Measurements from ENCODE around the gene AKIP1.

DNA sequence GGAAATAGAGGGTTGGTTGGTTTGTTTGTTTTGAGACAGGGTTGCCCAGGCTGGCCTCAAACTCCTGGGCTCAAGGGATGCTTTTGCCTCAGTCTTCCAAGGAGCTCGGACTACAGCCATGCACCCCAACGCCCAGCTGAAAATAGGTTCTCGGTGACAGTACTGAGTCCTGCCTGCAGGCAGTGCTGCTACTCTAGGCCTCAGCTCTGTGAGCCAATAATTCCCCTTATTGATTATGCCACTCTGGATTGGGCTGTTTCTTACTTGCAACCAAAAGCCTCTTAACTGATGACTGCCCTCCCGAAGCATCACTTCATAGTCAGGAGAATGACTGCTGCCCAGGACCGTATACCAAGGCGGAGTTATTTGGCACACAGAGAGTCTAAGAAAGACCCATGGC lies 22.9 kb downstream of the AKIP1 start:
- TF ChIP-seq EZH2 (IDR thresholded peaks at IDR 0.05) (no peak), POLR2AphosphoS5 (IDR thresholded peaks at IDR 0.05; ENCODE audit: borderline replicate concordance, low read depth, low read length) (no peak)
